Islet of Langerhans (tissue), 1 donor: ENCODE results near the gene DCTN1.
"Not testable (repeated sequence)": the region's sequence is repeated elsewhere in the genome, so short reads cannot be mapped to it uniquely, and the experiment has no call there.

ENCODE experiments used
- FAIRE-seq: peaks from one replicate; lab custom pipeline; 2011; peaks lifted over from hg19 to GRCh38; lab: Jason Lieb, UNC

Gene DCTN1

DNA sequence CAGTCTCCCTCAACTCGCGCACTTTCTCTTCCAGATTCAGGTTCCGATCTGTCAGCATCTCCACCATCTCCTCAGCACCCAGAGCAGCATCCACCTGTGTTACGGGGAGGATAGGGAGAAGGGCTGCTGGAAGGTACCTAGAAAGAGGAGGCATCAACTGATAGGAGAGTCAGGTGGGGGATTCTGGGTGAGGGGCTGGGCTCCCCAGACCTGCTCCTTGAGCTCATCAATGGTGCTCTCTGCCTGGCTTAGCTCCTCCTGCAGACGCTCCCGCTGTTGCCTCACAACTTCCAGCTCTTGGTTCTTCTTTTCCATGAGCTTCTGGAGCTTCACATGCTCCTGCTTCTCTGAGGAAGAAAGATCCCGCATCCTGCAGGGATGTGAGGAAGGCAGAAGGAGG lies 10.1 kb downstream of the DCTN1 start:
- FAIRE-seq: no peak

DNA sequence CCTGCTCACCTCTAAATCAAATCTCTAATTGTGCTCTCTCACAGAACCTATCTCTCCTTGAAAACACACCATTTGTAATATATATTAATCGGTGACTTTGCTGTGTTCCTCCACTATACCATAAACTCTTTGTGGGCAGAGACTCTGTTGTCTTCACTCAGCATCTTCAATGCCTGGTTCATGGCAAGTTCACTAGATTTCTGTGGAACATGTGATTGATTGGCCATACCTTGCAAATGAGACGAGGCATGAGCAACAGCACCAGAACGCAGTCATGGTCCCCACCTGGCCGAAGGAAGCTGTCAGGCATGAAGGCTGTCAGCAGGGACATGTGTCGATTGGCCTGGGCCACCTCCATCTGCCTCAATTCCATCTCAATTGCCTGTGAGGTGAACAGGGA lies 11.6 kb downstream of the DCTN1 start:
- FAIRE-seq: no peak

GRCh38 chr2:74367789-74368188 lies 12.3 kb downstream of the DCTN1 start:
- no peak for FAIRE-seq

DNA sequence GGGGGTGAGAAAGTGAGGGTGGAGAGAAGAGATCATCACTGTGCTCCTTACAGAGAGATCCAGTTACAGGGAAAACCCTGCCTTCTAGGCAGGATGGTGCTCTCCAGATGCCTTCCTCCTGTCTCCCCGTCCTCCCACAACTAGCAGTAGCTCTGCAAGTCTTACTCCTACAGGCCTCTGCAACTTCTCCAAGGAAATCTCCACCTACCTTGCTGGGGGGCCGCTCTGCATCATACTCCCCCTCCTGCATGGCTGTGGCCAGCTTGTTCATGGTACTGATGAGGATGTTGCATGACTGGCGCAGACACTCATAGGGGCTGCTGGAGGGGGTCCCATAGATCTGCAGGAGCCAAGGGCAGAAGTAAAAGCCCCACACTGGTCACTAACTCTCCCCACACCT lies 14.1 kb downstream of the DCTN1 start:
- FAIRE-seq: no peak

- no peak for FAIRE-seq
These were observed 15.3 kb downstream of the DCTN1 start for GRCh38 chr2:74364533-74365505.

GRCh38 chr2:74361327-74361726 lies 18.8 kb downstream of the DCTN1 start:
- FAIRE-seq: no peak

GRCh38 chr2:74357627-74358026 lies 22.5 kb downstream of the DCTN1 start:
- no peak for FAIRE-seq

- no peak for FAIRE-seq
These were observed 30.2 kb downstream of the DCTN1 start for GRCh38 chr2:74349889-74350288.

GRCh38 chr2:74347742-74348141 lies 32.4 kb downstream of the DCTN1 start:
- FAIRE-seq: no peak

- no peak for FAIRE-seq
These were observed 32.8 kb downstream of the DCTN1 start for GRCh38 chr2:74347303-74347702.

GRCh38 chr2:74345272-74345943 lies 34.7 kb downstream of the DCTN1 start:
- FAIRE-seq: no peak

- no peak for FAIRE-seq
These were observed 36.8 kb downstream of the DCTN1 start, which contains the start of gene SLC4A5 for GRCh38 chr2:74343316-74343715. TSS of gene SLC4A5 (minus strand) at chr2:74343416. CDS start at chr2:74315023, 28,393 bp downstream.

DNA sequence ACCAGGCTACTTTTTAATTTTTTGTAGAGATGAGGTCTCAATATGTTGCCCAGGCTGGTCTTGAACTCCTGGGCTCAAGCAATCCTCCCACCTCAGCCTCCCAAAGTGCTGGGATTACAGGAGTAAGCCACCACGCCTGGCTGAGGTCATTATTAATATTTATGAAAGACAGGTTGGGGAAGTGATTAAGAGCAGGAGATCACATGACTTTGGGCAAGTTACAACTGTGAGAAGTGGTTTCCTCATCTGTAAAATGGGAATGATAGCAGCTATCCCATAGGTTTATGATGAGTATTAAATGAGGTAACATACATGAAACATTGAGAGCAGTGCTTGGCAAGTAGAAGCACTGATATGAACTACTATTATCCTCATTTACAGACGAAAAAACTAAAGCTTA lies 43.9 kb downstream of the DCTN1 start:
- not testable (repeated sequence) for FAIRE-seq

DNA sequence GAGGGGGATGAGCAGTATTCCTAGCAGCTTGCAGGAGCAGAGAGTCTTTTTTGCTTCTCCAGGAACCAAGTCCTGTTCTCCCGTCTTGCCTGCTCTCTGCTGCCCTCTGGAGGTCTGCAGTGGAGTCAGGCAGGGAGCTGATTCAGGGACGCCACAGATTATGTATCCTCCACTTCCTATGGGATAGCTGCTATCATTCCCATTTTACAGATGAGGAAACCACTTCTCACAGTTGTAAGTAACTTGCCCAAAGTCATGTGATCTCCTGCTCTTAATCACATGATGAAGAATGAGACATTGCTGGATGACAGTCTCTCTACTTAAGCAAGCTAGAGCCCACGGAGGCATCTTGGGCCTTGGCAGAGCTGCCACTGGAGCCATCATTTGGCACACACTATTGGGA lies 45.2 kb downstream of the DCTN1 start:
- FAIRE-seq: peak; percentile 21

- FAIRE-seq: no peak
These were observed 46.1 kb downstream of the DCTN1 start for GRCh38 chr2:74333896-74334586.

DNA sequence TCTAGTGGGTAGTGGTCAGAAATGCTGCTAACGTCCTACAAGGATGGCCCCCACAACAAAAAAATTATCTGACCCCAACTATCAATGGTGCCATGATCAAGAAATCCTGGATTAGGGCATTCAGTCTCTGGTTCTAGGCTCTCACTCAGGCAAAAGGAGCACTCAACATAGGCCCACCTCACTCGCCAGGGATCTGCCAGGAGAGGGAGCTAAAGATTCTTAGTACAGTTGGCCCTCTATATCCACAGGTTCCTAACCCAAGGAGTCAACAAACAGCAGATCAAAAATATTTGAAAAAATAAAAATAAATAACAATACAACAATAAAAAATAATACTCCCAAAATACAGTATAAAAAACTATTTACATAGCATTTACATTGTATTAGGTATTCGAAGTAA lies 46.9 kb downstream of the DCTN1 start:
- no peak for FAIRE-seq

GRCh38 chr2:74332550-74333174 lies 47.4 kb downstream of the DCTN1 start:
- FAIRE-seq: no peak

GRCh38 chr2:74328573-74328972 lies 51.5 kb downstream of the DCTN1 start:
- FAIRE-seq: no peak

GRCh38 chr2:74328074-74328473 lies 52.0 kb downstream of the DCTN1 start:
- FAIRE-seq: no peak

- no peak for FAIRE-seq
These were observed 52.5 kb downstream of the DCTN1 start for GRCh38 chr2:74327627-74328026.

GRCh38 chr2:74327199-74327598 lies 52.9 kb downstream of the DCTN1 start:
- no peak for FAIRE-seq

DNA sequence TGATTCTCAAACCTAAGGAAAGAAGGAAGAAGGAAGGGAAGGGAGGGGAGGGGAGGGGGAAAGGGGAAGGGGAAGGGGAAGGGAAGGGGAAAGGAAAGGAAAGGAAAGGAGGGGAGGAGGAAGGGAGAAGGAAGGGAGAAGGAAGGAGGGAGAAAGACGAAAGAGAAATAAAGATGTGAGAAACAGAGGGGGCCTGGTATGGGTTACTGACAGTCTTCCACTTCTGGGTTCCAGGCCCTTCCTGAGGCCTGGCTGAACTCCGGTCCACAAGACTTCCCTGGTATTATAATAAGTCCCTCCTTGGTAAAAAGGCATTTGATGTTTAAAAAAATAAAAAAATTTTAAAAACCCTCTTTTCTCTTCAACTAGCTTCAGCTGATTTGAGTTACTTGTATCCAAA lies 54.3 kb downstream of the DCTN1 start:
- no peak for FAIRE-seq
